HG02678 (cell line): ENCODE measurements around the gene TFDP1.

Experiments
- ATAC-seq: cut with Tn5 transposase; IDR thresholded peaks from one replicate; pipeline ENCODE4 v1.9.1; 2021; ENCODE audit warnings: mild to moderate bottlenecking, moderate library complexity; ENCODE audit not compliant: unreplicated experiment

The TFDP1 gene

DNA sequence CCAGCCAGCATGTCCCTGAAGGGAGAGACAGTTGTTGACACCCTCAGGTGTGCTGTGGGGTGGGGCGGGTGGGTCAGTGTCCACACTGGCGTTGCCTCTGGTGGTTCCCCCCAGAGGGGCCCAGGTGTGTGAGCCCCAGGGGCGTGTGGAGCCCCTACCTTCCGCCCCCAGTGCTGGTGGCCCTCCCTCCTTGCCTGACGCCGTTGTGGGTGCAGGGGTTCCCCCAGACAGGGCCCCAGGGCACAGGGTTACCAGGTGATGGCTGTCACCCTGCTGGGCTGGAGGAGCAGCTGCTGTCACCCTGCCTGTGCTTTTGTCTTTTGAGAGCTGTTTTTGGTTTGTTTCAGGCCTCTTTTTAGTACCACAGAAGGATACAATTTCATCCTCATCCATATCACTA, 46.3 kb downstream of the TFDP1 start:
- ATAC-seq = no peak

GRCh38 chr13:113631341-113632095, 47.0 kb downstream of the TFDP1 start:
- ATAC-seq = no peak

DNA sequence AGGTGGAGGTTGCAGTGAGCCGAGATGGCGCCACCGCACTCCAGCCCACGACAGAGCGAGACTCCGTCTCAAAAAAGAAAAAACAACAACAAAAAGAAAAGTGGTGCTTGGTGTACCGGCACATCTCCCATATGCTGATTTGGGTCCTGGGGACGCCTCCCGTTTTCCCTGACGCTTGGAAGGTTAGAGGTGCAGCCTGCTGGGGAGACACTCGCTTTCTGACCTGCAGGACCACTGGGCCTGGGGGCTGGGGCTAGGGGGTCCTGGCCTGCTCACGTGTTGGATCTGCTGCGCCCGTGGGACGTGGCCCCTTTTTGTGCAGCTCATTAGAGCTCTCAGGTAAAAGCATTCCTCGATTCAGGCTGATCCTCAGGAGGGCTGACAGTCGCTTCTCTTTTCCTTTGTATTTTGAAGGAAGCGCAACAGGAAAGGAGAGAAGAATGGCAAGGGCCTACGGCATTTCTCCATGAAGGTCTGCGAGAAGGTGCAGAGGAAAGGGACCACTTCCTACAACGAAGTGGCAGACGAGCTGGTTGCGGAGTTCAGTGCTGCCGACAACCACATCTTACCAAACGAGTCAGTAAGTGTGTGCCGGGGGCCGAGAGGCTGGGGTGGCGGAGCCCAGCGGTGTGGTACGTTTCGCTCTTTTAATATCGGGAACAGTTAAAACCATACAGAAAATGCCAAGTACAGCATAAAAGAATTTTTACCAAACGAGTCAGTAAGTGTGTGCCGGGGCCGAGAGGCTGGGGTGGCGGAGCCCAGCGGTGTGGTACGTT, 48.3 kb downstream of the TFDP1 start:
- no peak for ATAC-seq

GRCh38 chr13:113633485-113633873, 48.9 kb downstream of the TFDP1 start:
- no peak for ATAC-seq

DNA sequence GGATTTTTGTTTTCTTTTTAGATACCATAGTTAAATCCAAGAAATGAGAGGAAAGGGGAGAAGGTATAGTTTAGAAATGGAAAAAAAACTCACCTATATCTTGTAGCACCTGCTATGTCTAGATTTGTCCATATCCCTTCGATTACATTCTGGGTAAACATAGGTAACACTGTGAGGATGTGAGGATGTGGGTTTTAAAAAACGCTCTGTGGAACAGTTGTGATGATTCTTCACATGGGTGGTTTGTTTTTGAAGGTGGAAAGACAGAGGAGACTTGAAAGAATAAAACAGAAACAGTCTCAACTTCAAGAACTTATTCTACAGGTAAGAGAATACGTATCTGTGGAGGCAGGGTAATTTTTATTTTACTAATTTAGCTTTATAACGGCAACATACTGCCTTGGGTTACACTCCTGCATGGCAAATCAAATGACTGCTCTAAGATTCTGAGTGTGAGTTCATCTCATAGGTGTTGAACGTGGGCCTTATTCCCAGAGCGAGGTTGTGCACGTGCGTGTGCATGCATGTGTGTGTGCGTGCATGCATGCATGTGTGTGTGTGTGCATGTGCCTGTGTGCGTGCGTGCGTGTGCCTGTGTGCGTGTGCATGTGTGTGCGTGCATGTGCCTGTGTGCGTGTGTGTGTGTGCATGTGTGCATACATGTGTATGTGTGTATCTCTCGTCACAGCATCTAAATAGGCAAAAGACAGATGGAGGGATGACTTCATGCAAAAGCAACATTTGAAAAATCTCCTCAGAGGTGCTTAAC, 49.9 kb downstream of the TFDP1 start:
- no peak for ATAC-seq

DNA sequence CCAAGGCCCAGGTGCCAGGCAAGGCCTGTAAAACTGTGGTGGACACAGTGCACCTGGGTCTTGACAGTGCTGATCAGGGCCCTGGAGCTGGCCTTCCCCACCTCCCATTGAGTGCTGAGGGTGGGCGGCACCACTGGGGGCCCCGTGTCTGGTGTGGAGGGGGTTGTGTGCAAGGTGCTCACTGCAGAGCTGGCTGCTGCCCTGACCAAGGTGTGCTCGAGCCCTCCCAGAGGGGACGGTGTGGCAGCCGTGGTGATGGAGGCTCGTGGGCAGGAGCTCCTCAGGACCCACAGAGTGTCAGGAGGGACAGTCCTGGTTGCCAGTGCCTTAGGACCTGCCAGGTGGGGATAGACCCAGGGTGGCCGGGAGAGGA, 50.5 kb downstream of the TFDP1 start:
- ATAC-seq = no peak

- no peak for ATAC-seq
Observed at GRCh38 chr13:113635709-113636108, 51.2 kb downstream of the TFDP1 start.

- ATAC-seq = no peak
Observed at GRCh38 chr13:113636266-113636963, 51.9 kb downstream of the TFDP1 start.

DNA sequence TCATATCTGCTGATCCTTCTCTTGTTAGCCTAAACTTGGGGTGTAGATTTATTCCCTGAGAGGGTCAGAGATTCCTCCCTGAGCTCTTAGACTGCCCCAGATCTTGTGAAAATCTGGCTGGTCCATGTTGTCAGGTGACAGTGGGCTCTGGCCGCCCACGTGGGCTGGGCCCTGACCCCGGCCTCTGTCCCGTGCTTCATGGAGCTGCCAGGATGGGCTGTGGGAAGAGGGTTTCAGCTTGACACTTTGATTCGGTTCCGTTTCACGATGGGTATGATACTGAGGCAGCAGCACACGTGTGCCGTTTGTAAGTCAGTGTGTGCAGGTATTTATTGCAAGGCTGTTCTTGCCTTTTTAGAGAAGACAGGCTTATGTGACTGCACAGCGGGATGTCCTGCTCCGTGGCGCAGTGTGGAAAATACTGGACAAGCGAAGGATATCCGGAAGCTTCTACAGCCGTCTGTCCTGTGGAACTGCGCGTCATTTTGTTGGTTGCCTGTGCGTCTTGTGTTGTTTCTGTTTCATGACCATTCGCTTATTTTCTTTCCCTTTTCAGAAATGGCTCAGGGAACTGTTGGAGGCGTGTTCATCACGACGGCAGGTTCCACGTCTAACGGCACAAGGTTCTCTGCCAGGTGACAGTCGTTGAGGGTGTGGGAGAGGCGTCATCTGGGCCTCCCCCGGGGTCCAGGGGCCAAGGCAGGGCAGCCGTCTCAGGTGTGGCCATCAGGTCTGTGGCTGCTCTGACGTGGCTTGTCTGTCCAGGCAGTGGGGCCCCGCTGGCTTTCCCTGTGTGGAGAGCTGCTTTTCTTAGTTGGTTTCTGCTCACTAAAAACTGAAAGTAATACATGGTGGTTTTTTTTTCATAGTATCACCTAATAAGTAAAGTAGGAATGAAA, 53.0 kb downstream of the TFDP1 start:
- ATAC-seq = no peak

DNA sequence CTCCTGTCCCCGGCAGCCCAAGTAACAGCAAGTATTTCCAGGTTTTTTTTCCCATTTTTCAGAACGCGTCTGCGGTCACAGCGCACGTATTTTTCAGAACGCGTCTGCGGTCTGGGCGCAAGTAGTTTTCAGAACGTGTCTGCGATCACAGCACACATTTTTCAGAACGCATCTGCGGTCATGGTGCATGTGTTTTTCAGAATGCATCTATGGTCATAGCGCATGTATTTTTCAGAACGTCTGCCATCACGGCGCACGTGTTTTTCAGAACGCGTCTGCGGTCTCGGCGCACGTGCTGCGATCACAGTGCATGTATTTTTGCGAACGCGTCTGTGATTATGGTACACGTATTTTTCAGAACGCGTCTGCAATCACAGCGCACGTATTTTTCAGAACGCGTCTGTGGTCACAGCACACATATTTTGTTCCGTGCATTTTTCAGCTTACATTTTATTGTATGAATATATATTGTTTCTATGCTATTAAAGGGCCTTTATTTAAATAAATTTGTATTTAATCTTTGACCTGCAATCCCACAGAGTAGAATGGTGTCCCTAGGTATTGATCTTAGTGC, 53.7 kb downstream of the TFDP1 start:
- ATAC-seq = no peak

GRCh38 chr13:113638806-113639205, 54.3 kb downstream of the TFDP1 start:
- ATAC-seq = no peak

DNA sequence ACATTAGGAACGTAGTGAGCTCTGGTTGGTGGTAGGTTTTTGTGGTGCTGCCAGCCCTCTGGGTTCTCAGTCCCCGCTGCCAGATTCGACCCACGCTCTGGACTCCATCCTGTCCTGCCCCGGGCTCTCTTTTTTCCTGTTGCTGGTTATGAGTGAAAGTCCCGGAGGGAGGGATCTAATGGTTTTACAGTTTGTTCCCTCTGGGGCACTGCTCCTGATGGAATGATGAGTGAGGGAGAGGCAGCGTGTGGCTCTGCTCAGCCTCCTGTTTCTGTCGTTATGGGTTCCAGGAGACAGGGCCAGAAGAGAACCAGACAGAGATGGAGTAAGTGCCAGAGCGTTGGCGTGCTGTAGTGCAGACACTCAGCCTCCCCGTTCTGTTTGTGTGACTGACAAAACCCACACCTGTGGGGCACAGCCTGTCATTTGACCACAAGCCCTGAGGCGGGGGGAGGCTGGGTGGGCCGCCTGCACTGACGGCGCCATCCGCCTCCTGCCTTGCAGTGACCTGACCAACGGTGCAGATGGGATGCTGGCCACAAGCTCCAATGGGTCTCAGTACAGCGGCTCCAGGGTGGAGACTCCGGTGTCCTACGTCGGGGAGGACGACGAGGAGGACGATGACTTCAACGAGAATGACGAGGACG, 55.2 kb downstream of the TFDP1 start:
- ATAC-seq = no peak

DNA sequence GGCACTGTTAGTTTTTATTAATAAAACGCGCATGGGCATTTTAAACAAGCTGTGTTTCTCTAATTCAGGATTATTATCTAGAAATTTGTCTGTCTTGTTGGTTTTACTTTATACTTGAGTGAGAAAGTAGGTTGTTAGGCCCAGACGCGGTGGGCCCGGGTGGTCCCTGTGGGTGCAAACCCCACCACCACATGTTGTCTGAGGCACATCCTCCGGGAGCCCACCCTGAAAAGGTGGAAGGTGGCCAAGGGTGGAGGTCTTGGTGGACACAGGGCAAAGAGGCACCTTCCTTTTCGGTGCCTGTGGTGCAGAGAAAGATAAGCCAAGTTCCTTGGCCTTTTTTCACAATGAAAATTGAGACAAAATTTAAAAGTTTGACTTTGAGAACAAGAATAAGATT, 56.9 kb downstream of the TFDP1 start:
- no peak for ATAC-seq

- ATAC-seq = no peak
Observed at GRCh38 chr13:113642563-113642962, 58.0 kb downstream of the TFDP1 start.

DNA sequence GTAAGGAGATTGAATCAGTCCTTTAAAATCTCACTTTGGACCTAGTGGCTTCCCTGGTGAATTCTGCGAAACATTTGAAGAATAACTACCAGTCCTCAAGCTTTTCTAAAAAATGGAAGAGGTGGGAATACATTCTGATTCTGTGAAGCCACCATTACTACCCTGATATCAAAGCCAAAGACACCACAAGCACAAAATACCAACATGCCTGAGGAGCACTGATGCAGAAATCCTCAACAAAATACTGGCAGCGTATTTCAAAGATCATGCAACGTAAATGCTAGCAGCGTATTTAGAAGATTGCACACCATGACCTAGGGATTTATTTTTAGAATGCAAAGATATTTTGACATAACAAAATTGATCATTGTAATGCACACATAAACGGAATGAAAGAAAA, 59.0 kb downstream of the TFDP1 start:
- ATAC-seq = no peak

- ATAC-seq = no peak
Observed at GRCh38 chr13:113644800-113645199, 60.2 kb downstream of the TFDP1 start.

GRCh38 chr13:113645329-113645728, 60.8 kb downstream of the TFDP1 start:
- ATAC-seq = no peak

GRCh38 chr13:113646376-113646775, 61.8 kb downstream of the TFDP1 start:
- no peak for ATAC-seq

GRCh38 chr13:113646921-113647340, 62.4 kb downstream of the TFDP1 start:
- no peak for ATAC-seq
